HEK293 (cell line): ENCODE data around the gene NDUFB10.

Source experiments
- INSM2 ChIP-seq: fragments of 450-650 bp; formaldehyde crosslinking; IDR thresholded peaks from 2 replicates; pipeline ENCODE4 v1.5.1; 2016; ENCODE audit warnings: missing biosample characterization, missing genetic modification characterization
- KLF17 ChIP-seq: fragments of 450-650 bp; formaldehyde crosslinking; IDR thresholded peaks from 2 replicates; pipeline ENCODE4 v1.5.1; 2016; ENCODE audit warnings: missing biosample characterization, missing genetic modification characterization
- KLF7 ChIP-seq: fragments of 450-650 bp; formaldehyde crosslinking; IDR thresholded peaks from 2 replicates; pipeline ENCODE4 v1.5.1; 2016; ENCODE audit warnings: missing biosample characterization, missing genetic modification characterization, borderline replicate concordance
- MEIS1 ChIP-seq: sonication (generic); formaldehyde crosslinking; IDR thresholded peaks from 2 replicates; pipeline ENCODE4 v1.8.1; 2022; ENCODE audit warnings: missing genetic modification reagents, mild to moderate bottlenecking, borderline replicate concordance
- PRDM4 ChIP-seq: fragments of 450-650 bp; formaldehyde crosslinking; IDR thresholded peaks from 2 replicates; pipeline ENCODE4 v1.5.1; 2017; ENCODE audit warnings: missing biosample characterization, missing genetic modification characterization
- RBAK ChIP-seq: fragments of 450-650 bp; formaldehyde crosslinking; IDR thresholded peaks from 2 replicates; pipeline ENCODE4 v1.5.1; 2016; ENCODE audit warnings: missing biosample characterization, missing genetic modification characterization
- TCF7L2 ChIP-seq: IDR thresholded peaks from 2 replicates; pipeline ENCODE4 v1.6.1; 2011; ENCODE audit warnings: low read depth, mild to moderate bottlenecking, inconsistent platforms, low read length, moderate library complexity, borderline replicate concordance
- ZFP37 ChIP-seq: fragments of 450-650 bp; formaldehyde crosslinking; IDR thresholded peaks from 2 replicates; pipeline ENCODE4 v1.5.1; 2016; ENCODE audit warnings: missing biosample characterization, missing genetic modification characterization
- ZNF133 ChIP-seq: fragments of 450-650 bp; formaldehyde crosslinking; IDR thresholded peaks from 2 replicates; pipeline ENCODE4 v1.5.1; 2016; ENCODE audit warnings: missing biosample characterization, missing genetic modification characterization
- ZNF169 ChIP-seq: fragments of 450-650 bp; formaldehyde crosslinking; IDR thresholded peaks from 2 replicates; pipeline ENCODE4 v1.5.1; 2016; ENCODE audit warnings: missing biosample characterization, missing genetic modification characterization
- ZNF18 ChIP-seq: fragments of 450-650 bp; formaldehyde crosslinking; IDR thresholded peaks from 2 replicates; pipeline ENCODE4 v1.5.1; 2016; ENCODE audit warnings: missing biosample characterization, missing genetic modification characterization
- ZNF223 ChIP-seq: fragments of 450-650 bp; formaldehyde crosslinking; IDR thresholded peaks from 2 replicates; pipeline ENCODE4 v1.5.1; 2016; ENCODE audit warnings: missing biosample characterization, missing genetic modification characterization
- ZNF311 ChIP-seq: fragments of 450-650 bp; formaldehyde crosslinking; IDR thresholded peaks from 2 replicates; pipeline ENCODE4 v1.5.1; 2017; ENCODE audit warnings: missing biosample characterization, missing genetic modification characterization, borderline replicate concordance
- ZNF37A ChIP-seq: fragments of 450-650 bp; IDR thresholded peaks from 2 replicates; pipeline ENCODE4 v1.5.1; 2018; ENCODE audit warnings: missing biosample characterization, missing genetic modification characterization
- ZNF398 ChIP-seq: fragments of 450-650 bp; formaldehyde crosslinking; IDR thresholded peaks from 2 replicates; pipeline ENCODE4 v1.5.1; 2017; ENCODE audit warnings: missing biosample characterization, missing genetic modification characterization
- ZNF433 ChIP-seq: fragments of 450-650 bp; formaldehyde crosslinking; IDR thresholded peaks from 2 replicates; pipeline ENCODE4 v1.5.1; 2016; ENCODE audit warnings: missing biosample characterization, missing genetic modification characterization, low read depth
- ZNF518A ChIP-seq: fragments of 450-650 bp; formaldehyde crosslinking; conservative IDR thresholded peaks from 2 replicates; pipeline ENCODE4 v1.5.1; 2016; ENCODE audit warnings: low read depth, missing biosample characterization, missing genetic modification characterization
- ZNF560 ChIP-seq: fragments of 450-650 bp; formaldehyde crosslinking; IDR thresholded peaks from 2 replicates; pipeline ENCODE4 v1.5.1; 2017; ENCODE audit warnings: missing biosample characterization, missing genetic modification characterization, borderline replicate concordance
- ZNF596 ChIP-seq: fragments of 450-650 bp; IDR thresholded peaks from 2 replicates; pipeline ENCODE4 v1.5.0; 2018; ENCODE audit warnings: missing biosample characterization, mild to moderate bottlenecking, missing genetic modification characterization, moderate library complexity
- ZNF654 ChIP-seq: fragments of 450-650 bp; formaldehyde crosslinking; IDR thresholded peaks from 2 replicates; pipeline ENCODE4 v1.5.1; 2016; ENCODE audit warnings: low read depth, missing biosample characterization, missing genetic modification characterization
- ZNF660 ChIP-seq: fragments of 450-650 bp; IDR thresholded peaks from 2 replicates; pipeline ENCODE4 v1.5.1; 2018; ENCODE audit warnings: missing biosample characterization, mild to moderate bottlenecking, missing genetic modification characterization
- ZNF677 ChIP-seq: fragments of 450-650 bp; IDR thresholded peaks from 2 replicates; pipeline ENCODE4 v1.5.0; 2018; ENCODE audit warnings: missing biosample characterization, mild to moderate bottlenecking, missing genetic modification characterization, moderate library complexity
- ZXDB ChIP-seq: fragments of 450-650 bp; formaldehyde crosslinking; IDR thresholded peaks from 2 replicates; pipeline ENCODE4 v1.5.1; 2016; ENCODE audit warnings: missing biosample characterization, missing genetic modification characterization
- TF ChIP-seq, protein P1 (sequence below): fragments of 450-650 bp; formaldehyde crosslinking; IDR thresholded peaks from 2 replicates; pipeline ENCODE4 v1.5.1; 2016; ENCODE audit warnings: missing biosample characterization, missing genetic modification characterization

NDUFB10 gene

DNA sequence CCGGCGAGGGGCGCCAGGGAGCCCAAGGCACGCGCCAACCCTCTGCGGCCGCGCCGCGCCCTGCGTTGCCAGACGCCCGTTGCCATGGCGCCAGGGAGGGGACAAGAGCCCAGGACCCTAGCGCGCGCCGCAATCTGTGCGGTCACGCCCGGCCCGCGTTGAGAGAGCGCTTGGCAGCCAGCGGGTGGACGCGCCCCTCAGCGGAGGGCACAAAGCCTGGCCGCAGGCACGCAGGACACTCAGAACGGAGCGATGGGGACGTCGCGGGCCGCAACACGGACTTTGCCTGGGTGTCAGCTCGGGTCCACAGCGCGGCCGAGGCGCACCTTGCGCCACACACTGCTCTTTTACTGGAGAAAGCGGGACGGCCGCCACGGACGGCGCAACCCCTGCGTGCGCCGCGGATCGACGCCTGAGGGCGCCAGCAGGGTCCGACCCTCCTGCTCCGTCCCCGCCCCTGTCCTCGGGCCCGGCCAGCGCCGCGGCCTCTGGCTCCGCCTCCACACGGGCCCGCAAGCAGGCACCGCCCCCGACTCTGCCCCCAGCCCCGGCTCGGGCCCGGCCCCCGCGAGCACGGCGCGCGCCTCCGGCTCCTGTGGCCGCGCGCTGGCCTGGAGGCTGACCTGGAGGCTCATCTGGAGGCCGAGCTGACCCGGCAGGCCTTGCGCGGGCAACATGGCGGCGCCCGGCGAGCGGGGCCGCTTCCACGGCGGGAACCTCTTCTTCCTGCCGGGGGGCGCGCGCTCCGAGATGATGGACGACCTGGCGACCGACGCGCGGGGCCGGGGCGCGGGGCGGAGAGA lies 24.4 kb downstream of the NDUFB10 start, which contains the start of gene GFER (continued):
- TF ChIP-seq ZFP37: peak; percentile 76; the same call in 1 of the 2 replicates
- no peak for TF ChIP-seq ZNF133
- no peak for TF ChIP-seq ZNF654
- TF ChIP-seq ZNF660 (tag by site-specific recombination): peak; percentile 95
- peak; percentile 53; the same call in 1 of the 2 replicates for TF ChIP-seq KLF7 (tag by site-specific recombination)
- TF ChIP-seq MEIS1 (CRISPR knock-in tag): no peak
- TF ChIP-seq PRDM4: no peak; the same call in 1 of the 2 replicates
- TF ChIP-seq, protein P1, sequence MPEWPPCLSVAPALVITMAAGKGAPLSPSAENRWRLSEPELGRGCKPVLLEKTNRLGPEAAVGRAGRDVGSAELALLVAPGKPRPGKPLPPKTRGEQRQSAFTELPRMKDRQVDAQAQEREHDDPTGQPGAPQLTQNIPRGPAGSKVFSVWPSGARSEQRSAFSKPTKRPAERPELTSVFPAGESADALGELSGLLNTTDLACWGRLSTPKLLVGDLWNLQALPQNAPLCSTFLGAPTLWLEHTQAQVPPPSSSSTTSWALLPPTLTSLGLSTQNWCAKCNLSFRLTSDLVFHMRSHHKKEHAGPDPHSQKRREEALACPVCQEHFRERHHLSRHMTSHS (tag by site-specific recombination): no peak
- no peak for TF ChIP-seq ZNF518A (tag by site-specific recombination)
- TF ChIP-seq ZNF433 (tag by site-specific recombination): no peak
- TF ChIP-seq ZNF37A (tag by site-specific recombination): no peak
- TF ChIP-seq ZNF169 (tag by site-specific recombination): no peak
- peak; percentile 33 for TF ChIP-seq ZNF677 (tag by site-specific recombination)
- TF ChIP-seq ZNF596 (tag by site-specific recombination): peak; percentile 74
- peak; percentile 97 for TF ChIP-seq KLF17 (tag by site-specific recombination)
- TF ChIP-seq INSM2 (tag by site-specific recombination): no peak; the same call in 1 of the 2 replicates
- no peak for TF ChIP-seq ZNF18
- TF ChIP-seq ZNF398: no peak
- TF ChIP-seq ZXDB (tag by site-specific recombination): peak; percentile 73
- TF ChIP-seq RBAK: no peak
- no peak for TF ChIP-seq ZNF223
- TF ChIP-seq ZNF560 (tag by site-specific recombination): no peak
- no peak for TF ChIP-seq TCF7L2
- TF ChIP-seq ZNF311 (tag by site-specific recombination): no peak
